GM19397 (cell line): Measurements from ENCODE around the gene UNC5B.

Experiments
- ATAC-seq: cut with Tn5 transposase; IDR thresholded peaks from one replicate; pipeline ENCODE4 v1.9.1; 2021; ENCODE audit warnings: mild to moderate bottlenecking, moderate library complexity; ENCODE audit not compliant: unreplicated experiment

Gene UNC5B

GRCh38 chr10:71280216-71280615 is 67.8 kb downstream of the UNC5B start:
- no peak for ATAC-seq

GRCh38 chr10:71280825-71281224 is 68.5 kb downstream of the UNC5B start:
- ATAC-seq: no peak

GRCh38 chr10:71281646-71282322 is 69.4 kb downstream of the UNC5B start:
- no peak for ATAC-seq

- ATAC-seq: no peak
These were observed 69.9 kb downstream of the UNC5B start for GRCh38 chr10:71282323-71282680.

GRCh38 chr10:71283410-71283809 is 71.0 kb downstream of the UNC5B start:
- no peak for ATAC-seq

- ATAC-seq: no peak
These were observed 71.5 kb downstream of the UNC5B start for GRCh38 chr10:71283876-71284275.

- ATAC-seq: no peak
These were observed 72.3 kb downstream of the UNC5B start for GRCh38 chr10:71284544-71285179.

GRCh38 chr10:71285180-71285545 is 72.8 kb downstream of the UNC5B start:
- no peak for ATAC-seq

GRCh38 chr10:71285986-71286385 is 73.6 kb downstream of the UNC5B start:
- ATAC-seq: no peak

- ATAC-seq: no peak
These were observed 74.3 kb downstream of the UNC5B start for GRCh38 chr10:71286521-71287294.

- no peak for ATAC-seq
These were observed 75.1 kb downstream of the UNC5B start for GRCh38 chr10:71287456-71287855.

- ATAC-seq: no peak
These were observed 76.1 kb downstream of the UNC5B start for GRCh38 chr10:71288461-71288860.

- ATAC-seq: no peak
These were observed 77.2 kb downstream of the UNC5B start for GRCh38 chr10:71289421-71290130.

GRCh38 chr10:71290331-71290730 is 78.0 kb downstream of the UNC5B start:
- no peak for ATAC-seq

- no peak for ATAC-seq
These were observed 78.6 kb downstream of the UNC5B start for GRCh38 chr10:71290806-71291527.

GRCh38 chr10:71291528-71291900 is 79.1 kb downstream of the UNC5B start:
- no peak for ATAC-seq

- no peak for ATAC-seq
These were observed 80.5 kb downstream of the UNC5B start for GRCh38 chr10:71292624-71293445.

GRCh38 chr10:71293446-71294084 is 81.2 kb downstream of the UNC5B start:
- no peak for ATAC-seq

- ATAC-seq: no peak
These were observed 81.8 kb downstream of the UNC5B start for GRCh38 chr10:71294091-71294561.
